ENCODE results near the gene NDUFA5.

The NDUFA5 gene

GRCh38 chr7:123571684-123572083 lies 14.1 kb upstream of the NDUFA5 start:
- TF ChIP-seq ZBTB7A (tag by site-specific recombination; IDR thresholded peaks at IDR 0.05; ENCODE audit: low read depth) (no peak), ZNF174 (tag by site-specific recombination; IDR thresholded peaks at IDR 0.05) (no peak), YY1 (tag by site-specific recombination; IDR thresholded peaks at IDR 0.05) (no peak), ZNF837 (tag by site-specific recombination; IDR thresholded peaks at IDR 0.05) (no peak), OSR2 (tag by site-specific recombination; IDR thresholded peaks at IDR 0.05) (no peak), WT1 (tag by site-specific recombination; IDR thresholded peaks at IDR 0.05) (no peak), ZNF394 (tag by site-specific recombination; IDR thresholded peaks at IDR 0.05; ENCODE audit: borderline replicate concordance) (0 out of 2 replicates have a peak, but pooled peaks have one; percentile 21), ZNF362 (tag by site-specific recombination; IDR thresholded peaks at IDR 0.05) (0 out of 2 replicates have a peak, but pooled peaks have one; percentile 22), ZNF571 (tag by site-specific recombination; IDR thresholded peaks at IDR 0.05) (no peak), ZNF626 (tag by site-specific recombination; IDR thresholded peaks at IDR 0.05) (no peak), ZNF704 (tag by site-specific recombination; IDR thresholded peaks at IDR 0.05) (no peak), ZNF558 (tag by site-specific recombination; IDR thresholded peaks at IDR 0.05) (no peak), ZNF792 (tag by site-specific recombination; IDR thresholded peaks at IDR 0.05) (no peak), ZNF280C (tag by site-specific recombination; IDR thresholded peaks at IDR 0.05) (no peak)
- Histone ChIP-seq H3K4me3 (ENCODE audit: low read depth, low read length) (no peak overlapping the region), H3K36me3 (ENCODE audit: control insufficient read depth in 2 of 2, insufficient read depth in 1 of 2, low read length in 2 of 2) (no peaks in the 10 kb centered on the region), H3K27ac (ENCODE audit: extremely low read depth, low read depth, low read length) (no peak overlapping the region), H3K4me1 (ENCODE audit: control insufficient read depth, insufficient read depth, low read length) (peaks cover 2% of the 10 kb centered on the region; the same call in 1 of the 2 replicates), H3K9me3 (ENCODE audit: control insufficient read depth, insufficient read depth, low read depth, low read length) (no peaks in the 10 kb centered on the region)
- CTCF ChIA-PET = no interaction called here
- POLR2A ChIA-PET = no interaction called here

- Histone ChIP-seq H3K9me3 (ENCODE audit: control insufficient read depth, insufficient read depth, low read depth, low read length) (no peaks in the 10 kb centered on the region), H3K4me3 (ENCODE audit: low read depth, low read length) (no peak overlapping the region), H3K36me3 (ENCODE audit: control insufficient read depth in 2 of 2, insufficient read depth in 1 of 2, low read length in 2 of 2) (no peaks in the 10 kb centered on the region), H3K4me1 (ENCODE audit: control insufficient read depth, insufficient read depth, low read length) (peaks cover 2% of the 10 kb centered on the region; the same call in 1 of the 2 replicates), H3K27ac (ENCODE audit: extremely low read depth, low read depth, low read length) (no peak overlapping the region)
- ChIA-PET CTCF (interaction anchor here (0.7 to 0.8 kb wide), 2 partner anchors 10 to 53 kb away, joined by 3 read pairs; no protein-coding TSS in a partner anchor), POLR2A (no interaction called here)
- TF ChIP-seq REST (tag by site-specific recombination; IDR thresholded peaks at IDR 0.05) = no peak
- TF ChIP-seq PRDM6 (tag by site-specific recombination; IDR thresholded peaks at IDR 0.05) = no peak
- no peak for TF ChIP-seq ZNF530 (tag by site-specific recombination; IDR thresholded peaks at IDR 0.05; ENCODE audit: low read depth)
- no peak for TF ChIP-seq KLF10 (tag by site-specific recombination; IDR thresholded peaks at IDR 0.05)
Observed at GRCh38 chr7:123571187-123571586, 13.6 kb upstream of the NDUFA5 start.

All from HEK293 (cell line).